CD4-positive, CD25-positive, alpha-beta regulatory T cell (primary cell): ENCODE measurements around the gene TIMM13. TPM values are rescaled to one million over a fixed set of nuclear protein-coding genes. Genes with fewer than 3 reads are reported as not detected.
"Not testable (repeated sequence)": the region's sequence is repeated elsewhere in the genome, so short reads cannot be mapped to it uniquely, and the experiment has no call there.

ENCODE experiments used
- ATAC-seq, 2 donors: fragments of 150-1000 bp; cut with Tn5 transposase; one replicate each; pipeline ENCODE4 v1.10.0; 2021; ENCODE audit warnings: low read depth in 2 of 2, moderate number of reproducible peaks in 2 of 2, moderate library complexity in 1 of 2
- DNase-seq, 3 donors: peaks; one replicate each; pipeline versions ENCODE4 v3.0.0 to v3.0.0-alpha.2; 2012 to 2022; ENCODE audit warnings: mixed read lengths in 1 of 3
- H3K27ac ChIP-seq: one replicate; pipeline ENCODE4 v1.7.0; 2013; ENCODE audit warnings: mild to moderate bottlenecking, low read length; ENCODE audit not compliant: insufficient read depth, poor library complexity, severe bottlenecking
- H3K27me3 ChIP-seq: one replicate; pipeline ENCODE4 v1.7.0; 2013; ENCODE audit warnings: low read length; ENCODE audit not compliant: control insufficient read depth, insufficient read depth
- H3K36me3 ChIP-seq: one replicate; pipeline ENCODE4 v1.7.0; 2013; ENCODE audit warnings: mild to moderate bottlenecking, low read length, moderate library complexity; ENCODE audit not compliant: control insufficient read depth, insufficient read depth
- H3K4me1 ChIP-seq: 2 replicates; pipeline ENCODE4 v1.7.0; 2013; ENCODE audit warnings: mild to moderate bottlenecking, low read length; ENCODE audit not compliant: insufficient read depth, control insufficient read depth, poor library complexity, severe bottlenecking
- H3K4me3 ChIP-seq: one replicate; pipeline ENCODE4 v1.7.0; 2013; ENCODE audit warnings: low read depth, mild to moderate bottlenecking, low read length, moderate library complexity
- H3K9me3 ChIP-seq, 2 experiments: 1 replicate in 1 of 2; 2 replicates in 1 of 2; pipeline ENCODE4 v1.7.0; 2013; ENCODE audit warnings: low read length in 2 of 2, mild to moderate bottlenecking in 1 of 2, moderate library complexity in 1 of 2; ENCODE audit not compliant: control insufficient read depth in 2 of 2
- H3K27ac Mint-ChIP-seq, 3 donors: one replicate each; pipeline ENCODE4 v1.8.0; 2020 to 2022; ENCODE audit warnings: mild to moderate bottlenecking in 3 of 3, mixed read lengths in 3 of 3, moderate library complexity in 2 of 3
- H3K27me3 Mint-ChIP-seq: one replicate; pipeline ENCODE4 v1.8.0; 2022; ENCODE audit warnings: mild to moderate bottlenecking, mixed read lengths
- H3K36me3 Mint-ChIP-seq: one replicate; pipeline ENCODE4 v1.8.0; 2020; ENCODE audit warnings: mixed read lengths
- H3K4me1 Mint-ChIP-seq, 4 donors: one replicate each; pipeline ENCODE4 v1.8.0; 2020 to 2022; ENCODE audit warnings: mixed read lengths in 4 of 4, mild to moderate bottlenecking in 1 of 4
- H3K4me3 Mint-ChIP-seq, 4 donors: one replicate each; pipeline ENCODE4 v1.8.0; 2020 to 2022; ENCODE audit warnings: mild to moderate bottlenecking in 4 of 4, mixed read lengths in 4 of 4, moderate library complexity in 3 of 4
- H3K9me3 Mint-ChIP-seq, 7 donors: one replicate each; pipeline ENCODE4 v1.8.0; 2020 to 2022; ENCODE audit warnings: mixed read lengths in 7 of 7, mild to moderate bottlenecking in 3 of 7, moderate library complexity in 2 of 7
- polyA plus RNA-seq, 4 donors: library from polyadenylated mRNA; unstranded; fragments of 300-500 nt; fragmentation: Illumina TruSeq; gene quantifications; one replicate each; pipeline ENCODE4 v1.2.3, GENCODE V29; 2021
- total RNA-seq: library from RNA; stranded (reverse); gene quantifications from one replicate; pipeline ENCODE4 v1.2.3, GENCODE V29; 2022

The TIMM13 gene
- 24.6 TPM for total RNA-seq
- 10 to 100 TPM; 49.7 to 62.5 (median 59.4) TPM for polyA plus RNA-seq

GRCh38 chr19:2427429-2428320 is at the start of gene TIMM13:
TSS of gene TIMM13 (minus strand) at chr19:2427586. CDS start at chr19:2427533, 53 bp downstream.
- Mint-ChIP-seq H3K4me1 (peaks cover 0 to 23% (median 7%) of the 10 kb centered on the region in 4 donors), H3K36me3 (no peaks in the 10 kb centered on the region), H3K9me3 (no peaks in the 10 kb centered on the region), H3K27ac (peak within 1 kb of the TSS; percentile 96 to 99 (median 98)), H3K27me3 (no peaks in the 10 kb centered on the region), H3K4me3 (peak within 1 kb of the TSS; percentile 88 to 96 (median 96))
- no peaks in the 10 kb centered on the region for H3K27me3 ChIP-seq
- H3K27ac ChIP-seq: peak within 1 kb of the TSS; percentile 94
- peak; percentile 93 to 98 (median 97) for DNase-seq
- no peaks in the 10 kb centered on the region for H3K9me3 ChIP-seq
- H3K4me3 ChIP-seq: peak within 1 kb of the TSS; percentile 63
- H3K36me3 ChIP-seq: peaks cover 6% of the 10 kb centered on the region
- H3K4me1 ChIP-seq: peaks cover 26% of the 10 kb centered on the region
- peak; percentile 92 to 94 for ATAC-seq

- Histone ChIP-seq H3K4me3 (peak overlapping the region; percentile 99), H3K27me3 (no peaks in the 10 kb centered on the region), H3K36me3 (no peaks in the 10 kb centered on the region), H3K9me3 (no peaks in the 10 kb centered on the region), H3K4me1 (peaks cover 38% of the 10 kb centered on the region), H3K27ac (peak overlapping the region; percentile 85)
- ATAC-seq (peak in 1 of 2 donors; percentile 9), DNase-seq (peak; percentile 57 to 78 (median 69))
- Mint-ChIP-seq H3K4me1 (peaks cover 0 to 21% (median 10%) of the 10 kb centered on the region in 4 donors), H3K4me3 (peak overlapping the region; percentile 97 to 100 (median 99)), H3K27ac (peak overlapping the region; percentile 95 to 97 (median 96)), H3K9me3 (peaks cover 0 to 4% (median 0%) of the 10 kb centered on the region in 7 donors), H3K36me3 (peaks cover 6% of the 10 kb centered on the region), H3K27me3 (peaks cover 20% of the 10 kb centered on the region)
Observed at GRCh38 chr19:2476451-2477140, 49.2 kb upstream of the TIMM13 start.

GRCh38 chr19:2475702-2476450 is 48.5 kb upstream of the TIMM13 start, which contains the start of gene GADD45B:
TSS of gene GADD45B (plus strand) at chr19:2476127. CDS start at chr19:2476359, 232 bp downstream.
- ATAC-seq (peak; percentile 69 to 70), DNase-seq (peak; percentile 95 to 97 (median 95))
- Histone ChIP-seq H3K27ac (peak within 1 kb of the TSS; percentile 85), H3K27me3 (no peaks in the 10 kb centered on the region), H3K4me3 (peak within 1 kb of the TSS; percentile 99), H3K9me3 (no peaks in the 10 kb centered on the region), H3K4me1 (peaks cover 38% of the 10 kb centered on the region), H3K36me3 (no peaks in the 10 kb centered on the region)
- Mint-ChIP-seq H3K27me3 (peaks cover 15% of the 10 kb centered on the region), H3K36me3 (peaks cover 6% of the 10 kb centered on the region), H3K9me3 (peaks cover 0 to 4% (median 0%) of the 10 kb centered on the region in 7 donors), H3K4me1 (peaks cover 0 to 21% (median 10%) of the 10 kb centered on the region in 4 donors), H3K4me3 (peak within 1 kb of the TSS; percentile 97 to 100 (median 99)), H3K27ac (peak within 1 kb of the TSS; percentile 95 to 97 (median 96))

GRCh38 chr19:2475018-2475701 is 47.8 kb upstream of the TIMM13 start:
- peak; percentile 43 to 74 (median 68) for DNase-seq
- no peaks in the 10 kb centered on the region for H3K36me3 ChIP-seq
- peaks cover 6% of the 10 kb centered on the region for H3K36me3 Mint-ChIP-seq
- peaks cover 38% of the 10 kb centered on the region for H3K4me1 ChIP-seq
- peak; percentile 5 to 6 for ATAC-seq
- peaks cover 0 to 4% (median 0%) of the 10 kb centered on the region in 7 donors for H3K9me3 Mint-ChIP-seq
- H3K4me1 Mint-ChIP-seq: peaks cover 0 to 21% (median 10%) of the 10 kb centered on the region in 4 donors
- no peaks in the 10 kb centered on the region for H3K9me3 ChIP-seq
- H3K27ac Mint-ChIP-seq: peak overlapping the region; percentile 20 to 96 (median 59)
- peak overlapping the region; percentile 66 for H3K4me3 ChIP-seq
- H3K27me3 Mint-ChIP-seq: peaks cover 15% of the 10 kb centered on the region
- H3K27me3 ChIP-seq: no peaks in the 10 kb centered on the region
- peak overlapping the region; percentile 85 for H3K27ac ChIP-seq
- peak overlapping the region; percentile 87 to 98 (median 91) for H3K4me3 Mint-ChIP-seq

- Mint-ChIP-seq H3K27ac (peak overlapping the region in 1 of 3 donors; percentile 96), H3K4me3 (peak overlapping the region; percentile 87 to 98 (median 91)), H3K27me3 (peaks cover 15% of the 10 kb centered on the region), H3K9me3 (peaks cover 0 to 4% (median 0%) of the 10 kb centered on the region in 7 donors), H3K4me1 (peaks cover 0 to 17% (median 10%) of the 10 kb centered on the region in 4 donors), H3K36me3 (peaks cover 6% of the 10 kb centered on the region)
- DNase-seq (peak; percentile 83 to 87 (median 85)), ATAC-seq (peak; percentile 56 to 65)
- Histone ChIP-seq H3K4me1 (peaks cover 35% of the 10 kb centered on the region), H3K27ac (peak overlapping the region; percentile 85), H3K9me3 (no peaks in the 10 kb centered on the region), H3K4me3 (peak overlapping the region; percentile 66), H3K27me3 (no peaks in the 10 kb centered on the region), H3K36me3 (no peaks in the 10 kb centered on the region)
Observed at GRCh38 chr19:2474232-2475017, 47.0 kb upstream of the TIMM13 start.

GRCh38 chr19:2469915-2470200 is 42.5 kb upstream of the TIMM13 start:
- not testable (repeated sequence) for H3K4me3 ChIP-seq, DNase-seq, H3K27ac Mint-ChIP-seq, H3K27me3 Mint-ChIP-seq, H3K36me3 ChIP-seq, H3K4me1 Mint-ChIP-seq, H3K27me3 ChIP-seq, H3K9me3 ChIP-seq, ATAC-seq, H3K27ac ChIP-seq, H3K9me3 Mint-ChIP-seq, H3K36me3 Mint-ChIP-seq
- peaks cover 13% of the 10 kb centered on the region for H3K4me1 ChIP-seq
- H3K4me3 Mint-ChIP-seq: peak overlapping the region in 3 of 4 donors; percentile 10 to 81 (median 41)
